ENCODE data around the gene SHC1. TPM values are rescaled to one million over a fixed set of nuclear protein-coding genes. Genes with fewer than 3 reads are reported as not detected.

The SHC1 gene
- total RNA-seq, 4 donors from 2014 or later, result 108 to 168 (median 123) TPM

- H3K27ac ChIP-seq, result peak overlapping the region; percentile 95 to 99 (median 98)
- no peaks in the 10 kb centered on the region for H3K27me3 ChIP-seq
- 3 to 5% methylated on average over 37 of the region's 37 CpGs for WGBS, 2 donors
- DNase-seq, result peak; percentile 97 to 98
- TF ChIP-seq CTCF (IDR thresholded peaks at IDR 0.05) (peak in 4 of 6 experiments; percentile 10 to 32 (median 24)), POLR2A (IDR thresholded peaks at IDR 0.05) (peak in 1 of 2 donors; percentile 44)
- intact Hi-C loops (cut with DNase I), result loop anchor here (5.0 kb wide), 1 partner anchor 79 kb away; the partner anchor contains the start of gene ADAM15
- no peaks in the 10 kb centered on the region for H3K9me3 ChIP-seq
- H3K4me1 ChIP-seq, result peaks cover 37 to 58% of the 10 kb centered on the region in 2 donors
- H3K36me3 ChIP-seq, result no peaks in the 10 kb centered on the region
- H3K4me3 ChIP-seq (replicated peaks in 1 of 3), result peak overlapping the region; percentile 2 to 73 (median 51)
Measured at GRCh38 chr1:154973344-154974101, 3.0 kb upstream of the SHC1 start.

GRCh38 chr1:154972517-154973343 lies 2.2 kb upstream of the SHC1 start:
- no peak for TF ChIP-seq CTCF (IDR thresholded peaks at IDR 0.05)
- no peak for TF ChIP-seq POLR2A (IDR thresholded peaks at IDR 0.05)
- H3K4me1 ChIP-seq, result peaks cover 37 to 60% of the 10 kb centered on the region in 2 donors
- peak overlapping the region in 1 of 3 donors; percentile 51 for H3K4me3 ChIP-seq (replicated peaks in 1 of 3)
- intact Hi-C loops (cut with DNase I), result loop anchor here (5.0 kb wide), 1 partner anchor 80 kb away; the partner anchor contains the start of gene ADAM15
- H3K27ac ChIP-seq, result peak overlapping the region; percentile 95 to 99 (median 98)
- peak; percentile 62 to 68 for DNase-seq
- H3K9me3 ChIP-seq, result no peaks in the 10 kb centered on the region
- 34 to 35% methylated on average over 18 of the region's 18 CpGs for WGBS, 2 donors
- H3K27me3 ChIP-seq, result no peaks in the 10 kb centered on the region
- H3K36me3 ChIP-seq, result peaks cover 3 to 5% of the 10 kb centered on the region in 2 donors

GRCh38 chr1:154972213-154972516 lies 1.6 kb upstream of the SHC1 start:
- H3K27me3 ChIP-seq, result no peaks in the 10 kb centered on the region
- H3K36me3 ChIP-seq, result peaks cover 9 to 10% of the 10 kb centered on the region in 2 donors
- intact Hi-C loops (cut with DNase I), result loop anchor here (5.0 kb wide), 1 partner anchor 80 kb away; the partner anchor contains the start of gene ADAM15
- H3K9me3 ChIP-seq, result no peaks in the 10 kb centered on the region
- peak overlapping the region in 1 of 3 donors; percentile 51 for H3K4me3 ChIP-seq (replicated peaks in 1 of 3)
- no peak for DNase-seq
- TF ChIP-seq CTCF (IDR thresholded peaks at IDR 0.05), result no peak
- H3K27ac ChIP-seq, result peak overlapping the region; percentile 95 to 99 (median 98)
- H3K4me1 ChIP-seq, result peaks cover 37 to 60% of the 10 kb centered on the region in 2 donors
- WGBS, 2 donors, result 68 to 69% methylated on average over 3 of the region's 3 CpGs

- Histone ChIP-seq H3K27ac (peak overlapping the region; percentile 95 to 99 (median 98)), H3K27me3 (no peaks in the 10 kb centered on the region), H3K9me3 (no peaks in the 10 kb centered on the region), H3K36me3 (peaks cover 10 to 16% of the 10 kb centered on the region in 2 donors), H3K4me3 (replicated peaks in 1 of 3) (no peak overlapping the region), H3K4me1 (peaks cover 37 to 58% of the 10 kb centered on the region in 2 donors)
- peak; percentile 47 to 53 for DNase-seq
- WGBS, 2 donors, result 58 to 67% methylated on average over 10 of the region's 10 CpGs
- TF ChIP-seq CTCF (IDR thresholded peaks at IDR 0.05) (no peak), POLR2A (IDR thresholded peaks at IDR 0.05) (no peak)
- intact Hi-C loops (cut with DNase I), result loop anchor here (5.0 kb wide), 1 partner anchor 81 kb away; the partner anchor contains the start of gene ADAM15
Measured at GRCh38 chr1:154971341-154971998, 923 bp upstream of the SHC1 start.

Data from thyroid gland (tissue), 4 donors.